Osteoblast (primary cell): ENCODE measurements around the gene ADH7. TPM values are rescaled to one million over a fixed set of nuclear protein-coding genes. Genes with fewer than 3 reads are reported as not detected.

Experiments used
- DNase-seq: peaks from one replicate; pipeline ENCODE4 v3.0.0; 2011; ENCODE audit warnings: low spot score, mixed read lengths; ENCODE audit not compliant: insufficient read length; ENCODE audit errors: missing footprints
- H2AFZ ChIP-seq: 2 replicates; pipeline ENCODE4 v1.6.0; 2011; ENCODE audit warnings: mild to moderate bottlenecking, low read length
- H3K27ac ChIP-seq: 2 replicates; pipeline ENCODE4 v1.5.1; 2011; ENCODE audit warnings: mild to moderate bottlenecking, low read depth, low read length, moderate library complexity
- H3K27me3 ChIP-seq: 2 replicates; pipeline ENCODE4 v1.6.0; 2012; ENCODE audit warnings: mild to moderate bottlenecking, control low read depth, inconsistent platforms, low read length, moderate library complexity; ENCODE audit not compliant: insufficient read depth
- H3K36me3 ChIP-seq: 2 replicates; pipeline ENCODE4 v1.5.1; 2011; ENCODE audit warnings: mild to moderate bottlenecking, low read length, control low read depth, moderate library complexity; ENCODE audit not compliant: insufficient read depth
- H3K4me1 ChIP-seq: 2 replicates; pipeline ENCODE4 v1.5.1; 2011; ENCODE audit warnings: mild to moderate bottlenecking, low read length, control low read depth, moderate library complexity; ENCODE audit not compliant: insufficient read depth
- H3K4me2 ChIP-seq: 2 replicates; pipeline ENCODE4 v1.6.0; 2011; ENCODE audit warnings: mild to moderate bottlenecking, low read length; ENCODE audit not compliant: insufficient read depth
- H3K4me3 ChIP-seq: fragments of 200-600 bp; sonication (generic); 3 replicates; pipeline ENCODE4 v1.5.1; 2012; ENCODE audit warnings: mild to moderate bottlenecking, low read length, inconsistent platforms; ENCODE audit not compliant: insufficient read depth
- H3K79me2 ChIP-seq: 2 replicates; pipeline ENCODE4 v1.6.0; 2012; ENCODE audit warnings: mild to moderate bottlenecking, low read length, control low read depth, inconsistent platforms; ENCODE audit not compliant: insufficient read depth
- H3K9me3 ChIP-seq: 2 replicates; pipeline ENCODE4 v1.5.1; 2011; ENCODE audit warnings: low read depth, low read length, control low read depth
- H4K20me1 ChIP-seq: 2 replicates; pipeline ENCODE4 v1.6.0; 2012; ENCODE audit warnings: mild to moderate bottlenecking, low read length, control low read depth; ENCODE audit not compliant: insufficient read depth
- total RNA-seq: library from RNA; depleted of rRNA; stranded (reverse); fragments of >200 nt; gene quantifications from 2 replicates; pipeline ENCODE4 v1.2.3, GENCODE V29; 2012
- TF ChIP-seq, protein P1 (sequence below): IDR thresholded peaks from 2 replicates; pipeline ENCODE4 v1.5.1; 2011; ENCODE audit warnings: mild to moderate bottlenecking, low read depth, low read length, moderate library complexity; ENCODE audit errors: extremely low read depth

ADH7 gene
- total RNA-seq, 1 donor: not detected

DNA sequence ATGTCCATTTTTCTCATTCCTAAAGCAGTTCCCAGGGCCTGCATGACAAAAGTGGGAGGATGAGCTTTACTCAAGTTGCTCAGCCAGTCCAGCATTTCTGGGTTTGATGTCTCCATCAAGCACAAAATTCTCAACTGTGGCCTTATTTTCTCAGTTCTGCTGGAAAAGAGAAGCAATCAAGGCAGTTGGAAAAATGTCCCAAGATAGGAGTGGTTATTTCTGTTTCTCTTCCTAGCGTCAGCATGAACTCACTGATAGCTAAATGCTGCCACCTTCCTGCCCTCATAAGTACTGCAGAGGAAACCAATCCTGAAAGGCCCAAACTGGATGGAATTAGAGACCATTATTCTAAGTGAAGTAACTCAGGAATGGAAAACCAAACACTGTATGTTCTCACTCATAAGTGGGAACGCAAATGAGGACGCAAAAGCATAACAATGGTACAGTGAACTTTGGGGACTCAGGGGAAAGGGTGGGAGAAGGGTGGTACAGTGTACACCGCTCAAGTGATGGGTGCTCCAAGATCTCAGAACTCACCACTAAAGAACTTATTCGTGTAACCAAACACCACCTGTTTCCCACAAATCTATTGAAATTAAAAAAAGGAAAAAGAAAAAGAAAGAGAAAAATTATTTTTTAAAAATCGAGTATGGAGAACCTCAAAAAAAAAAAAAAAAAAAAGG is 29.6 kb downstream of the ADH7 start:
- Histone ChIP-seq H4K20me1 (no peaks in the 10 kb centered on the region), H3K4me1 (peaks cover 23% of the 10 kb centered on the region), H3K27ac (peak overlapping the region; percentile 81), H3K79me2 (no peaks in the 10 kb centered on the region), H2AFZ (peak overlapping the region; percentile 61), H3K4me2 (peak overlapping the region; percentile 74), H3K27me3 (no peaks in the 10 kb centered on the region), H3K9me3 (no peaks in the 10 kb centered on the region), H3K36me3 (no peaks in the 10 kb centered on the region), H3K4me3 (no peak overlapping the region)
- DNase-seq: no peak
- TF ChIP-seq, protein P1, sequence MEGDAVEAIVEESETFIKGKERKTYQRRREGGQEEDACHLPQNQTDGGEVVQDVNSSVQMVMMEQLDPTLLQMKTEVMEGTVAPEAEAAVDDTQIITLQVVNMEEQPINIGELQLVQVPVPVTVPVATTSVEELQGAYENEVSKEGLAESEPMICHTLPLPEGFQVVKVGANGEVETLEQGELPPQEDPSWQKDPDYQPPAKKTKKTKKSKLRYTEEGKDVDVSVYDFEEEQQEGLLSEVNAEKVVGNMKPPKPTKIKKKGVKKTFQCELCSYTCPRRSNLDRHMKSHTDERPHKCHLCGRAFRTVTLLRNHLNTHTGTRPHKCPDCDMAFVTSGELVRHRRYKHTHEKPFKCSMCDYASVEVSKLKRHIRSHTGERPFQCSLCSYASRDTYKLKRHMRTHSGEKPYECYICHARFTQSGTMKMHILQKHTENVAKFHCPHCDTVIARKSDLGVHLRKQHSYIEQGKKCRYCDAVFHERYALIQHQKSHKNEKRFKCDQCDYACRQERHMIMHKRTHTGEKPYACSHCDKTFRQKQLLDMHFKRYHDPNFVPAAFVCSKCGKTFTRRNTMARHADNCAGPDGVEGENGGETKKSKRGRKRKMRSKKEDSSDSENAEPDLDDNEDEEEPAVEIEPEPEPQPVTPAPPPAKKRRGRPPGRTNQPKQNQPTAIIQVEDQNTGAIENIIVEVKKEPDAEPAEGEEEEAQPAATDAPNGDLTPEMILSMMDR: peak; percentile 95

DNA sequence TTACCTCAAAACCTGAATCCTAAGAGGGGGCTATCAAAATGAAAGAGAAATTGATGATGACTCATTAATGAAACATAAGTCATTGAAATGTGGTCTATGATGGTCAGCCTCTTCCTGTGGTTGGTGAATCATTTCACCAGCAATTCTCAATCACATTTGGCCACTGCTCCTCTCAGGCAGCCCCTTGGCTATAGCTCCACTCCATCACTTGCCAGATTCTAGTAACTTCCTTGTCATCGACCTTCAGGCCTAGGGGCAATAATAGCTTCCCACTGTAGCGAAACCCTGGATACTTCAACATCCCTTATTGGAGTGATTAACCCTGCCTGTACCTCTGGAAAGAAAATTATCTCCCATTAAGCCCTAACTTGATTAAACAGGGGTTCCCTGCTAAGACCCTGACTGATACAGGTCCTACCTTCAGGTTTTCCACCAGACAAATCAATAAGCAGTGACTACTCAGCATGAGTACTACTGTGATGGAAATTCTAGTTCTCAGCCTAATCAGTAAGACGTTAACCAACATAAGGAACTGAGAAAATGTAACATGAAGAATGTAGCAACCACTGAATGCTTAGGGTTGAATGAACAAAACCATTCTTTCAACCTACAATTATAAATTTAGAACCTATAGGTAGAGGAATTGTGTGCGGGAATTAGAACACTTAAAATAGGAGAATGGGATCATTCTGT is 30.4 kb downstream of the ADH7 start:
- Histone ChIP-seq H3K9me3 (no peaks in the 10 kb centered on the region), H3K4me1 (peaks cover 23% of the 10 kb centered on the region), H3K27me3 (no peaks in the 10 kb centered on the region), H3K27ac (peak overlapping the region; percentile 81), H3K79me2 (no peaks in the 10 kb centered on the region), H3K4me2 (peak overlapping the region; percentile 74), H4K20me1 (no peaks in the 10 kb centered on the region), H2AFZ (no peak overlapping the region), H3K36me3 (no peaks in the 10 kb centered on the region), H3K4me3 (peak overlapping the region; percentile 25)
- DNase-seq: no peak
- TF ChIP-seq, protein P1: no peak

DNA sequence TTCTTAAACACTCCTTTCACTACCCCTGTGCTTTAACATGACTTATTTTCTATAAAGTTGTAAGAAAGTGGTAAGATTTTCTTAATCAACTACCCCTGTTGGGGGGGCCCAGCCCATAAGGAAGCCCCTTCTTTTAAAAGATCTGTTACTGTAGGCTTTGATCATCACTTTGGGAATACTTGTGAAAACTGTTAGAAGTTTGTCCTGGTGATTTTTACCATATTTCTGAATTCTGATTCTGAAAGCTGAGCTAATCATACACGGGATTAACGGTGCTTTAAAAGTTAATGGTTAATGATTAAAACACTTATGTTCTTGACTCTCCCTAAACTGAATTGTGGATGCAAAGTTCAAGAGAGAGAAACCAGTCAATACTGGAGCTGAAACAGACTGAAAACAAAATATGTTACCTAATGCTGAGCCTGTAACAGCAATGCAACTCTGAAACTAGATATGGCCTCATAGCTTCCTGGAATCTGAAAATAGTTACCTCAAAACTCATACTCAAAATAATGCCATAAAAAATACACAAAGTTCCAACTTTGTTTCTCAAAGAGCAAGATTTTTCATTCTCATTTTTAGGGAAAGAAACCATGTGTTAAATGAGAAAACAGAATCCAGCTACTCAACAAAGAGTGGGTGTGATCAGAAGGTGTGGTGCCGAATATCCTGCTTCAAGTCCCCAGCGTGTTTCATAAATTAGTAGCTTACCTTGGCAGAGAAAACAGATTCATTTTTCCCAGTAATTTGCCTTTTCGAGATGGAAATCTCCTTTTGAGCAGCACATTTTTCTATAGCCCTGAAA is 31.6 kb downstream of the ADH7 start:
- DNase-seq: no peak
- H3K9me3 ChIP-seq: no peaks in the 10 kb centered on the region
- H3K4me3 ChIP-seq: peak overlapping the region; percentile 25
- H4K20me1 ChIP-seq: no peaks in the 10 kb centered on the region
- no peaks in the 10 kb centered on the region for H3K27me3 ChIP-seq
- H3K27ac ChIP-seq: peak overlapping the region; percentile 81
- TF ChIP-seq, protein P1: no peak
- peaks cover 23% of the 10 kb centered on the region for H3K4me1 ChIP-seq
- peak overlapping the region; percentile 39 for H2AFZ ChIP-seq
- peak overlapping the region; percentile 74 for H3K4me2 ChIP-seq
- H3K79me2 ChIP-seq: no peaks in the 10 kb centered on the region
- no peaks in the 10 kb centered on the region for H3K36me3 ChIP-seq
